Peyer's patch (tissue), 4 donors: ENCODE results near the gene ATP9B.

ENCODE experiments used
- POLR2A ChIP-seq, 2 donors: fragments of 450-650 bp; IDR thresholded peaks; one replicate each; pipeline ENCODE4 v1.5.1; 2017; ENCODE audit warnings: antibody characterized with exemption in 2 of 2, mild to moderate bottlenecking in 2 of 2, moderate library complexity in 2 of 2
- TF ChIP-seq, protein P1 (sequence below), 6 experiments: fragments of 450-650 bp in 4 of 6; fragments of 200-600 bp in 2 of 6; sonication (generic) in 1 of 6; IDR thresholded peaks; one replicate each; pipeline ENCODE4 v1.5.1; 2017 to 2019; ENCODE audit warnings: antibody characterized with exemption in 6 of 6, mild to moderate bottlenecking in 3 of 6, moderate library complexity in 1 of 6

GRCh38 chr18:79164706-79165105, 95.5 kb downstream of the ATP9B start:
- TF ChIP-seq, protein P1, sequence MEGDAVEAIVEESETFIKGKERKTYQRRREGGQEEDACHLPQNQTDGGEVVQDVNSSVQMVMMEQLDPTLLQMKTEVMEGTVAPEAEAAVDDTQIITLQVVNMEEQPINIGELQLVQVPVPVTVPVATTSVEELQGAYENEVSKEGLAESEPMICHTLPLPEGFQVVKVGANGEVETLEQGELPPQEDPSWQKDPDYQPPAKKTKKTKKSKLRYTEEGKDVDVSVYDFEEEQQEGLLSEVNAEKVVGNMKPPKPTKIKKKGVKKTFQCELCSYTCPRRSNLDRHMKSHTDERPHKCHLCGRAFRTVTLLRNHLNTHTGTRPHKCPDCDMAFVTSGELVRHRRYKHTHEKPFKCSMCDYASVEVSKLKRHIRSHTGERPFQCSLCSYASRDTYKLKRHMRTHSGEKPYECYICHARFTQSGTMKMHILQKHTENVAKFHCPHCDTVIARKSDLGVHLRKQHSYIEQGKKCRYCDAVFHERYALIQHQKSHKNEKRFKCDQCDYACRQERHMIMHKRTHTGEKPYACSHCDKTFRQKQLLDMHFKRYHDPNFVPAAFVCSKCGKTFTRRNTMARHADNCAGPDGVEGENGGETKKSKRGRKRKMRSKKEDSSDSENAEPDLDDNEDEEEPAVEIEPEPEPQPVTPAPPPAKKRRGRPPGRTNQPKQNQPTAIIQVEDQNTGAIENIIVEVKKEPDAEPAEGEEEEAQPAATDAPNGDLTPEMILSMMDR (IDR thresholded peaks at IDR 0.05) = no peak
- TF ChIP-seq POLR2A (IDR thresholded peaks at IDR 0.05) = no peak
